ENCODE measurements around the gene FBXO3. TPM values are rescaled to one million over a fixed set of nuclear protein-coding genes. Genes with fewer than 3 reads are reported as not detected.

FBXO3 gene
- total RNA-seq, 1 experiment from 2014 or later: 32.9 TPM

DNA sequence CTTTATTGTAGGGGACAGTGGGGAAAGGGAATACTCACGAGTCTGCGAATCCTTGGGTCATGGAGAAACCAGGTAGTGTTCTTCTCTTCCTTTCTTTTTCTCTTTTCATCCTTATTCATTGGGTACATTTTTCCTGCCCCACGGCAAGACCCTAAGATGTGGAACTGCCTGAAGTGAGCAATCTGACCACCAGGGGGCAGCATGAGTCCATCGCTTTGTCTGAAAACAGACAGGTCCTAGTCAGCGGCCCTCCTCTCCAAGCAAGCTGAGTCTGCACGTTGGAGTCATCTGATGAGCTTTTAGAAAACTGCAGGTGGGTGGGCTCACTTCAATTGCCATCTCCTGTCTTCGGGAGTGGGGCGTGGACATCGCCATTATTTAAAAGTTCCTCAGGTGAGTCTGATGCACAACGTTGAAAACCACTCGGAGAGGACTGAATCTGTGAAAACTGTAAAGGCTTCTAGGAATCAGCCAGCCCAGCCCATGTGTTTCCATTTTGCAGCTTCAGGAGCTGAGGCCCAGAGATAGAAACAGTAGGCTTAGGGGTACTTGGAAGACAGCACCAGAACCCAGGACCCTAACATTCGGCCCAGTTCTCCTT is 34.0 kb upstream of the FBXO3 start:
- Histone ChIP-seq H3K4me1 (replicated peaks; ENCODE audit: insufficient read depth) (no peaks in the 10 kb centered on the region), H3K4me2 (no peak overlapping the region)
- no peak for TF ChIP-seq EZH2 (IDR thresholded peaks at IDR 0.05; ENCODE audit: low read depth)
- TF ChIP-seq, protein P1, sequence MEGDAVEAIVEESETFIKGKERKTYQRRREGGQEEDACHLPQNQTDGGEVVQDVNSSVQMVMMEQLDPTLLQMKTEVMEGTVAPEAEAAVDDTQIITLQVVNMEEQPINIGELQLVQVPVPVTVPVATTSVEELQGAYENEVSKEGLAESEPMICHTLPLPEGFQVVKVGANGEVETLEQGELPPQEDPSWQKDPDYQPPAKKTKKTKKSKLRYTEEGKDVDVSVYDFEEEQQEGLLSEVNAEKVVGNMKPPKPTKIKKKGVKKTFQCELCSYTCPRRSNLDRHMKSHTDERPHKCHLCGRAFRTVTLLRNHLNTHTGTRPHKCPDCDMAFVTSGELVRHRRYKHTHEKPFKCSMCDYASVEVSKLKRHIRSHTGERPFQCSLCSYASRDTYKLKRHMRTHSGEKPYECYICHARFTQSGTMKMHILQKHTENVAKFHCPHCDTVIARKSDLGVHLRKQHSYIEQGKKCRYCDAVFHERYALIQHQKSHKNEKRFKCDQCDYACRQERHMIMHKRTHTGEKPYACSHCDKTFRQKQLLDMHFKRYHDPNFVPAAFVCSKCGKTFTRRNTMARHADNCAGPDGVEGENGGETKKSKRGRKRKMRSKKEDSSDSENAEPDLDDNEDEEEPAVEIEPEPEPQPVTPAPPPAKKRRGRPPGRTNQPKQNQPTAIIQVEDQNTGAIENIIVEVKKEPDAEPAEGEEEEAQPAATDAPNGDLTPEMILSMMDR (conservative IDR thresholded peaks at IDR 0.05): peak; percentile 98

DNA sequence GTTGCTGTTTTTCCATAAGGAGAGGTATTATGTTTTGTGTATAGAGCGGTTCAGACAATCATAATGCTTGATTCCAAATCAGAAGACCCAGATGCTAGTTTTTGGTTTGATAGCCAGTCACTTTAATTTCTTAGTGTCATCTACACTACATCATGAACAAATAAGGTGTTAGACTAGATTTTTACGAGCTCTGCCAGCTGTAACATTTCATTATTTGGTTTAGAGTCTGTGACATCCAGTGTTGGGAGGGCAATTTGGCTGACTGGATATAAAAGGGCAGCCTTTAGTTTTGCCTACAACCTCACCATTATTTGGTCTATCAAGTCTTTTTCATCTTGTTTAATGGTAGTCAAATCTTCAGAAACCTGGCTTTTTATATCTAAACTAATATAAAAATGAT is 30.2 kb upstream of the FBXO3 start:
- H3K79me2 ChIP-seq (ENCODE audit: low read depth): no peaks in the 10 kb centered on the region
- H3K36me3 ChIP-seq (ENCODE audit: low read depth): no peaks in the 10 kb centered on the region
- ChIA-PET POLR2A (ENCODE audit: unreplicated experiment) (no interaction called here), CTCF (no interaction called here)
- H3K4me1 ChIP-seq (replicated peaks; ENCODE audit: insufficient read depth): 0 out of 2 replicates have a peak, but pooled peaks cover 5% of the 10 kb centered on the region
- H3K4me2 ChIP-seq: no peak overlapping the region
- TF ChIP-seq, protein P1 (conservative IDR thresholded peaks at IDR 0.05): no peak
- no peak for TF ChIP-seq EZH2 (IDR thresholded peaks at IDR 0.05; ENCODE audit: low read depth)
- H2AFZ ChIP-seq: no peak overlapping the region
- H4K20me1 ChIP-seq (ENCODE audit: insufficient read depth): no peaks in the 10 kb centered on the region
- no peaks in the 10 kb centered on the region for H3K9me2 ChIP-seq (ENCODE audit: insufficient read depth)
- H3F3A ChIP-seq (ENCODE audit: insufficient read depth, low read depth): no peaks in the 10 kb centered on the region
- H3K27ac ChIP-seq: no peak overlapping the region
- no TSS peak for BruUV-seq (replicated peaks)
- intact Hi-C loops (cut with micrococcal nuclease; ENCODE audit: unreplicated experiment): no loop called here
- no peak for DNase-seq
- no peaks in the 10 kb centered on the region for H3K27me3 ChIP-seq (ENCODE audit: insufficient read depth, low read depth)
- H3K4me3 ChIP-seq: no peak overlapping the region
- H3K9me3 ChIP-seq (ENCODE audit: insufficient read depth, low read depth): no peaks in the 10 kb centered on the region

More for the DNA sequence above, 34.0 kb upstream of the FBXO3 start:
- Histone ChIP-seq H3K27ac (no peak overlapping the region), H3K9me2 (ENCODE audit: insufficient read depth) (no peaks in the 10 kb centered on the region), H3K4me3 (no peak overlapping the region), H4K20me1 (ENCODE audit: insufficient read depth) (no peaks in the 10 kb centered on the region), H3K9me3 (ENCODE audit: insufficient read depth, low read depth) (no peaks in the 10 kb centered on the region), H3K79me2 (ENCODE audit: low read depth) (no peaks in the 10 kb centered on the region), H2AFZ (no peak overlapping the region), H3K36me3 (ENCODE audit: low read depth) (no peaks in the 10 kb centered on the region), H3F3A (ENCODE audit: insufficient read depth, low read depth) (no peaks in the 10 kb centered on the region), H3K27me3 (ENCODE audit: insufficient read depth, low read depth) (no peaks in the 10 kb centered on the region)
- POLR2A ChIA-PET (ENCODE audit: unreplicated experiment): no interaction called here
- CTCF ChIA-PET: interaction anchor here (0.5 to 3.0 kb wide), 6 partner anchors 20 to 302 kb away, joined by 3 to 16 read pairs (median 5); partner anchors contain the start of gene FBXO3
- BruUV-seq (replicated peaks): no TSS peak
- intact Hi-C loops (cut with micrococcal nuclease; ENCODE audit: unreplicated experiment): loop anchor here (1.0 kb wide), 2 partner anchors 21 to 163 kb away; no protein-coding TSS in a partner anchor
- DNase-seq: peak; percentile 65 to 84

DNA sequence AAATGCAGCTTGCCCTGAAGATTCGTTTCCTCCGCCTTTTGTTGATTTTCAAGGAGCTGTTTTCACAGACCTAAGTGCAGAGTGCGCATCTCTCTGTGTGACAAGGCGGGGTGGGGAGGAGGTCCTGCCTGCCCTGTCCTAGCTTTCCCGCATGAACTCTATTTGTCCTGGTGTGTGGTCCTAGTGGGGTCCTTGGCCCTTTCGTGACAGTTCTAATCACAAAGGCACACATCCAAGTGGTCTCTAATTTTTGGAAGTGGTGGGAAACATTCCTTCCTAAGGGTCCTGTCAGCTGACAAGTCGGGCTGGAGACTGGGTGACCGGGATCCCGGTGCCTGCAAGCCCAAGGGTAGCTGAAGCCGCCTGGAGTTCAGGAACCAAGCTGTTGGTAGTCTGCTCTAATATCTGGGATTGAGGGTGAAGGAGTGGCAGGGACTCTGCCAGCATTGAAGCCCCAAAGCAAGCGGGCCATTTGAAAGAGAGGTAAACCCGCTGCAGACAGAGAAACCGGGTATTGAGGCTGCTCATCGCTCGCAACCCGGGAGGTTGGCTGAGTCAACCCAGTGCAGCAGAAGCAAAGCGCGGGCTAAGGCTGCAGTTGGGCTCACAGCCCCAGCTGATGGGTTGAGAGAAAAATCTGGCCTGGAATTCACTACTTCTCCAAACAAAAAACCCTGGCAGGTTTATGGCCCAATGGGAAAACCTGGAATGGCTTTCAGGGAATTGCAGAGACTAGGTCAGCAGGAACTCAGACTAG is 28.1 kb upstream of the FBXO3 start:
- no peaks in the 10 kb centered on the region for H3K79me2 ChIP-seq (ENCODE audit: low read depth)
- no peaks in the 10 kb centered on the region for H4K20me1 ChIP-seq (ENCODE audit: insufficient read depth)
- intact Hi-C loops (cut with micrococcal nuclease; ENCODE audit: unreplicated experiment): no loop called here
- H2AFZ ChIP-seq: peak overlapping the region; percentile 69
- H3K9me2 ChIP-seq (ENCODE audit: insufficient read depth): no peaks in the 10 kb centered on the region
- no peaks in the 10 kb centered on the region for H3K9me3 ChIP-seq (ENCODE audit: insufficient read depth, low read depth)
- no TSS peak for BruUV-seq (replicated peaks)
- no peak for TF ChIP-seq EZH2 (IDR thresholded peaks at IDR 0.05; ENCODE audit: low read depth)
- TF ChIP-seq, protein P1 (conservative IDR thresholded peaks at IDR 0.05): no peak
- peak overlapping the region; percentile 35; the same call in 1 of the 2 replicates for H3K4me3 ChIP-seq
- 0 out of 2 replicates have a peak, but pooled peaks cover 5% of the 10 kb centered on the region for H3K4me1 ChIP-seq (replicated peaks; ENCODE audit: insufficient read depth)
- POLR2A ChIA-PET (ENCODE audit: unreplicated experiment): interaction anchor here (0.6 to 0.7 kb wide), 3 partner anchors 264 to 1219 kb away, joined by 3 to 12 read pairs (median 5); partner anchors contain the start of gene EIF3M
- peak; percentile 53 to 70 for DNase-seq
- no peaks in the 10 kb centered on the region for H3F3A ChIP-seq (ENCODE audit: insufficient read depth, low read depth)
- CTCF ChIA-PET: no interaction called here
- no peaks in the 10 kb centered on the region for H3K27me3 ChIP-seq (ENCODE audit: insufficient read depth, low read depth)
- no peak overlapping the region for H3K27ac ChIP-seq
- H3K36me3 ChIP-seq (ENCODE audit: low read depth): no peaks in the 10 kb centered on the region
- H3K4me2 ChIP-seq: peak overlapping the region; percentile 78
